ENCODE measurements around the gene HCN3. TPM values are rescaled to one million over a fixed set of nuclear protein-coding genes. Genes with fewer than 3 reads are reported as not detected.

Gene HCN3
- total and polyA plus RNA-seq, 2 of the 8 experiments (the other 6 are each of a cell fraction or from before 2014, with no cell fraction given): 6.4 to 7.3 TPM

- TF ChIP-seq ATF2 (IDR thresholded peaks at IDR 0.05; ENCODE audit: low read length) (no peak), TEAD4 (IDR thresholded peaks at IDR 0.05; ENCODE audit: low read depth, low read length) (no peak), E2F6 (IDR thresholded peaks at IDR 0.05) (no peak), CBX8 (IDR thresholded peaks at IDR 0.05; ENCODE audit: borderline replicate concordance, low read depth, low read length) (no peak), KDM4A (IDR thresholded peaks at IDR 0.05; ENCODE audit: low read depth, low read length, severe bottlenecking) (no peak), CBX5 (IDR thresholded peaks at IDR 0.05; ENCODE audit: low read depth, low read length) (no peak), TAF7 (optimal IDR thresholded peaks at IDR 0.05; ENCODE audit: borderline replicate concordance, low read depth, low read length) (no peak)
These were observed 24.1 kb upstream of the HCN3 start (continued) for GRCh38 chr1:155253208-155253607.

All from H1 (cell line).